Stimulated activated CD8-positive, alpha-beta memory T cell treated with anti-CD3 and anti-CD28 coated beads, Interleukin-4, amount 100 ng/mL, for 1 hour (primary cell): ENCODE results near the gene MRPL39.
"Not testable (repeated sequence)": the region's sequence is repeated elsewhere in the genome, so short reads cannot be mapped to it uniquely, and the experiment has no call there.

ENCODE experiments used
- DNase-seq, 2 donors: peaks; one replicate each; pipeline ENCODE4 v3.0.0-alpha.2; 2020; ENCODE audit warnings: low read depth in 2 of 2, low spot score in 1 of 2

MRPL39 gene

GRCh38 chr21:25607151-25608043, at the start of gene MRPL39:
Gene MRPL39 (minus strand): TSS chr21:25607481. CDS start chr21:25607475, 6 bp downstream.
- peak; percentile 69 to 77 for DNase-seq

- DNase-seq = no peak
Observed at GRCh38 chr21:25656412-25656811, 49.1 kb upstream of the MRPL39 start.

- DNase-seq = no peak
Observed at GRCh38 chr21:25649146-25649545, 41.9 kb upstream of the MRPL39 start.

GRCh38 chr21:25647647-25648046, 40.4 kb upstream of the MRPL39 start:
- DNase-seq = no peak

GRCh38 chr21:25646474-25646873, 39.2 kb upstream of the MRPL39 start:
- no peak for DNase-seq

GRCh38 chr21:25643486-25643885, 36.2 kb upstream of the MRPL39 start:
- DNase-seq = no peak

- DNase-seq = no peak
Observed at GRCh38 chr21:25640943-25641292, 33.6 kb upstream of the MRPL39 start.

- no peak for DNase-seq
Observed at GRCh38 chr21:25640202-25640942, 33.1 kb upstream of the MRPL39 start.

GRCh38 chr21:25639551-25640201, 32.4 kb upstream of the MRPL39 start:
- no peak for DNase-seq

- no peak for DNase-seq
Observed at GRCh38 chr21:25638660-25639550, 31.6 kb upstream of the MRPL39 start, which contains the start of gene JAM2. Gene JAM2 (plus strand): TSS chr21:25639258. CDS start chr21:25639822, 564 bp downstream.

GRCh38 chr21:25637851-25638659, 30.8 kb upstream of the MRPL39 start:
- DNase-seq = no peak

- DNase-seq = no peak
Observed at GRCh38 chr21:25636727-25637126, 29.4 kb upstream of the MRPL39 start.

- DNase-seq = no peak
Observed at GRCh38 chr21:25635310-25635709, 28.0 kb upstream of the MRPL39 start.

- DNase-seq = no peak
Observed at GRCh38 chr21:25632296-25632695, 25.0 kb upstream of the MRPL39 start.

- no peak for DNase-seq
Observed at GRCh38 chr21:25626757-25627156, 19.5 kb upstream of the MRPL39 start.

- DNase-seq = not testable (repeated sequence)
Observed at GRCh38 chr21:25625776-25626555, 18.7 kb upstream of the MRPL39 start.

- no peak for DNase-seq
Observed at GRCh38 chr21:25625036-25625435, 17.8 kb upstream of the MRPL39 start.

- no peak for DNase-seq
Observed at GRCh38 chr21:25624511-25624910, 17.2 kb upstream of the MRPL39 start.

- no peak for DNase-seq
Observed at GRCh38 chr21:25619198-25619597, 11.9 kb upstream of the MRPL39 start.
